Hindlimb muscle (tissue), 1 donor: Measurements from ENCODE around the gene FRS2. TPM values are rescaled to one million over a fixed set of nuclear protein-coding genes. Genes with fewer than 3 reads are reported as not detected.

Source experiments
- DNase-seq: peaks from one replicate; pipeline ENCODE4 v3.0.0-alpha.2; 2013
- polyA plus RNA-seq: library from polyadenylated mRNA; unstranded; fragments of 120-200 nt; gene quantifications from one replicate; pipeline ENCODE4 v1.2.1, GENCODE V29; 2013; ENCODE audit not compliant: insufficient read length

The FRS2 gene
- polyA plus RNA-seq, 1 donor = 17.1 TPM

DNA sequence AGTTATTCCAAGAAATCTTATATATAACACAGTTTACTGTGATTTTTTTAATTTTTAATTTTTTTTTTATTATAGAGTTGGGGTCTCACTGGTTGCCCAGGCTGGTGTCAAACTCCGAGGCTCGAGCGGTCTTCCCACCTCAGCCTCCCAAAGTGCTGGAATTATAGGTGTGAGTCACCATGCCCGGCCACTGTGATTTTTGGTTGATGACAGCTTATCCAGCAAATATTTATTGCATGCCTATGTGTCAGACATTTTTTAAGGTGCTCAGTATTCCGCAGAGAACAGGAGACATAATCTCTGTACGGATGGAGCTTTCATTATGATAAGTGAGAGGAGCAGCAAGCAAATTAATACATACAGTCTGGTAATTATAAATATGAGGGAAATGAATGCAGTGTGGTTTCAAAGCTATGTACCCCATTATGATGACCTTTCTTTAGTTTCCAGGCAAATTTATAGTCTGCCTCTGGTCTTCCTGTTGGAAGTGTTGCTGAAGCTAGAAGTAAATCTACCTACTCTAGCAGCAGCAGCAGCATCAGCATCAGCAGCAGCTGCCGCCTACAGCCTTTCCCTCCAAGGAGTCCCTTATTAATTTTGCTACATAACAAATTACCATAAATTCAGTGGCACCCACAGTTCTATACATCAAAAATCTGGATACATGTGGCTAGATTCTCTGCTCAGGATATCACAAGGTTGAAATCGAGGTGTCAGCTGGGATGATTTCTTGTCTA, 32.3 kb downstream of the FRS2 start:
- DNase-seq = no peak

DNA sequence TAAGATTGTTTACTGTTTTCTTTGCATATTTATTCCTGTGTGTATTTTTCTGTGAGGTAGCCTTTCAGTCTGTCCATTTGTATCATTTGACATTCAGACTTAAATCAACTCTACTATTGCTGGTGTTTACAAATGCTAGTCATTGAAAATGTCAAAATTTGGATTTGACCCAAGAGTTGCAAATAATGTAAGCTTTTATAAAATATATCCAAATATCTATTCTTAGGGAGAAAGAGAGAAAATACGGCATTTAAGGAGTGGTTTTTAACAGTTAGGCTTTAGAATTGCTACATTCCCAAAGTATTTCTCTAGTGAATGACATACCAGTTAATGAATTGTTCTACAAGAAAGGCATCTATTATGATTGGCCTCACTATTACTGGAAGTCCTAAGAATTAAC, 37.9 kb downstream of the FRS2 start:
- no peak for DNase-seq

GRCh38 chr12:69508621-69509020, 38.4 kb downstream of the FRS2 start:
- no peak for DNase-seq

DNA sequence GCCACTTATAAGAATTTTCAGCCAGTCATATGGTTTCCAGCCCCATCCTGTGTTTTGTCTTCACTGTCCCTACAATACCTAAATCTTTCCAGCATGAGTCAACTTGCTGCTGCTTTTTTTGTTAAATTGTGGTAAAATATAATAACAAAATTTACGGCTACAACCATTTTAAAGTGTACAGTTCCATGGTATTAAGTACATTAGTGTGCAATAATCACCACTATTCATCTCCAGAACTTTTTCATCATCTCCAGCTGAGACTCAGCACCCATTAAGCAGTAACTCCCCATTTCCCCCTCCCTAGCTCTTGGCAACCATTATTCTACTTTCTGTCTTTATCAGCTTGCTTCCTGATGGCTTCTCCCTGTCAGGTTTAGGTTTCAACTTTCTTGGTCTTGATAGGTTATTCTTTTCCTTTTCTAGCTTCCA, 39.1 kb downstream of the FRS2 start:
- DNase-seq = no peak

GRCh38 chr12:69509904-69510827, 40.0 kb downstream of the FRS2 start:
- no peak for DNase-seq

GRCh38 chr12:69511016-69511415, 40.8 kb downstream of the FRS2 start:
- no peak for DNase-seq

- no peak for DNase-seq
These were observed 41.5 kb downstream of the FRS2 start for GRCh38 chr12:69511469-69512267.

GRCh38 chr12:69512820-69513219, 42.6 kb downstream of the FRS2 start:
- no peak for DNase-seq

DNA sequence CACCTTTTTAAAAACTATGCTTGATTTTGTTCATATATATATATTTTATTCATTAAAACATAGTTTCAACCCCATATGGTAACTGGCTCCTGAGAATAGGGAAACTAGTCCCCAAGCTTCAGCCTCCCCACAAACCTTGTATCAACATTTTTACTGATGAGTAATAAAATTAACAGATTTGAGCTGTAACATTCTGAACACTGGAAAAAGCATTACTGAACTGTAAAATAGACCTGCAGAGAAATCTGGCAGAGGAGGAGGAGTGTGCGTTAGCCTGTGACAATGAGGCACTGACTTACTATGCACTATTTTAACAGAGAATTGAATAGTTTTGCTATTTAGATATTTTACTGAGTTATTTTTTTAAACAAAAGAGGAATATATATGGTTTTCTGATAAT, 43.1 kb downstream of the FRS2 start:
- no peak for DNase-seq

DNA sequence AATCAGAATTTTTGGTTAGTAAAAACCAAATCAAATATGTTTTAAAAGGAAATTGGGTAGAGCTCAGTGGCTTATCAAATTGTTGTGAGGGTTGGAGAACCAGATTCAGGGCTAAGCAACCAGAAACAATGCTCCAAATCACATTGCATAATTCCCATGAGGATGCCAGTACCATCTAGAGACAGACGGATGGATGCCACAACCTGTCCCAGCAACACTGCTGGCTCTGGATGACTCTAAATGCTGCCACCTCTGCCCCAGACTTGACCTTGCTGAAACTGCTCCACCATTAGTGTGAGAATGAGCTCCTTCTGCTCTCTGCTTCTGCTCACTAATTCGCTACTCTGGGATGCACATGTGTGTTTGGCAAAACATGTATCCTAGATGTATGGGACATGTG, 43.9 kb downstream of the FRS2 start:
- no peak for DNase-seq

DNA sequence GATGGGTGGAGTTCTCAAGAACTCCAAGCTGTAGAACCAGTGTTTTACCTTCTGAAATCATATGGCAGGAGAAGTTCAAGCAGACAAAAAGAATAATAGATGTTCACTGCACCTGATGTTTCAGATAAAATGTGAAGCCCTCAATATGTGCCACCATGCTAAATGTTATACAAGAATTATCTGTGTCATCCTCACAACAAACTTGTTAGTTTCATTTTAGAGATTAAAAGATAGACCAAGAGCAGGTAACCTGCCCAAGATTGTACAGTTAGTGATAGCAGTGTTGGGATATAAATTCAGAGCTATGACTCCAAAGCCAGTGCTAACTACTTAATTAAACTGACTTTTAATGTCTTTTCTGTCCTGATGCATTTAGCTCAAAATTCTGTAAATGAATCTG, 44.7 kb downstream of the FRS2 start:
- no peak for DNase-seq

DNA sequence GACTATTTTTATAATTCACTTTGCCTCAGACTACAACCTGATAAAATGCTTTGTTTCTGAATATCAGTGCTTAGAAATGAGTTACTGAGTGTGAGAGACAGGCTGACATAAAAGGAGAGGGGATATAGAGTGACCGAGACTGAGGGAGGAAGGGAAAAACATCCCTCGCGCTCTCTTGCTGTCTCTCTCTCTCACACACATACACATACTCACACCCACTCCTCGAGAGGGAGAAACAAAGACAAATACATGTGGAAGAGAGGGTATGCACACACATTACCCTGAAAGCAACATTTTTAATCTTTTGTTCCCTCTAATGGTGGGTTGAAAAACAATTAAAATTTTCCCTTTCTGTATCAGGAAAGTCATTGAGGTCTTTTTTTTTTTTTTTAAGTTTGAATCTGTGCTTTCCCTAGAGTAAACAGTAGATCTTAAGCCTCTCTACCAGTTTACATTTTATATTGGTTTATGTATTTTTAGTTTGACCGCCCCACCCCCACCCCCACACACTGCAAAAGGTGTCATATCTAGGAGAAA, 45.3 kb downstream of the FRS2 start:
- no peak for DNase-seq

DNA sequence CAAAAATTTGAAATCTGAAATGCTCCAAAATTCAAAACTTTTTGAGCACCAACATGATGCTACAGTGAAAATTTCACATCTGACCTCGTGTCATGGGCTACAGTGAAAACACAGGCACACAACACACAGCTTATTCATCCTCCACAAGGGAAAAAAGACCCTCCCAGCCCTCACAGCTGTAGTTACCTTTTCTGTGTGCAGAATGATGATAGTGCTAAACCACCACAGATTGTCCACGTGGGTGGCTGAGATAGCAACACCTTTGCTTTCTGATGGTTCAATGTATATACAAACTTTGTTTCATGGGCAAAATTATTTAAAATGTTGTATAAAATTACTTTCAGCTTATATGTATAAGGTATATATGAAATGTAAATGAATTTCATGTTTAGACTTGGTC, 46.8 kb downstream of the FRS2 start:
- no peak for DNase-seq

- no peak for DNase-seq
These were observed 47.2 kb downstream of the FRS2 start for GRCh38 chr12:69517406-69517805.

GRCh38 chr12:69519871-69520270, 49.7 kb downstream of the FRS2 start:
- DNase-seq = no peak

DNA sequence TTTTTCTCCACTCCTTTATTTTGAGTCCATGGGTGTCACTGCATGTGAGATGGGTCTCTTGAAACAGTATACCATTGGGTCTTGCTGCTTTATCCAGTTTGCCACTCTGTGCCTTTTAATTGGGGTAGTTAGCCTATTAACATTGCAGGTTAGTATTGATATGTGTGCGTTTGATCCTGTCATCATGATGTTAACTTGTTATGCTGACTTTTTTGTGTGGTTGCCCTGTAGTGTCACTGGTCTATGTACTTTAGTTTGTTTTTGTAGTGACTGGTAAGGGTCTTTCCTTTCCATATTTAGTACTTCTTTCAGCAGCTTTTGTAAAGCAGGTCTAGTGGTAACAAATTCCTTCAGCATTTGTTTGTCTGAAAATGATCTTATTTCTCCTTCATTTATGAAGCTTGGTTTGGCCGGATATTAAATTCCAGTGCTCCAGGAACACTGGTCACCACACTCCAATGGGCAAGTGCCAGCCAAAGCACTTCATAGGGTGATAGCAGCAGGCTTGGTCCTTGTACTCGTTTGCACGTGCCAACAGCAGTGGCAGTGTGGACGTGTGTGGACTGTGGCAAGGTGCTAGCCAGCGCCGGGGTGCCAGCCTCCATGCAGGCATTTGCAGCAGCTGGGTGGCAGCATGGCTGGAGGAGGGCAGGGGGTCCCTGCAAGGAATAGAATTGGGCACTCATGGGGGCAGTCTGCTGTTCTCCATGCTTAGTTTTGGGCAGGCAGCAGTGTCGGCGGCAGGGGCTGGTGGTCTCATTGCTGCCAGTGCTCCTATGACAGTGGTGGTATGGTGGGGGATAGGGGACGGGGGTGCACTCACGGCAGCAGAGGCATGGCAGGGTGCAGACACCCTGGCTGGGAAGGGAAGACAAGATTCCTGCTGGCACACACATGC, 53.5 kb downstream of the FRS2 start:
- DNase-seq = no peak

DNA sequence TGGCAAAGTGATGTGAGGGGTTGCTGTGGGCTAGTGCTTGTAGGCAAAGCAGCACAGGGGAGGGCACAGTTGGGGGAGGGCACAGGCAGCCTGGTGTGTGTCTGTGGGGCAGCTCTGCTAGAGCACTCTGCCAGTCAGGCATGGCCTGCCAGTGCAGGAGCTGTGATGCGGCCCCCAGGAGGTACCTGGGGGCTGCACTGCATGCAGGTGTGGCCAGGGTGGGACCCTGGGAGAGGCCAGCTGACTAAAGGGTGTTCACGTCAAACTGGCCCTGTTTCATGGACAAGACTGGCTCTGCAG, 54.1 kb downstream of the FRS2 start:
- DNase-seq = no peak

DNA sequence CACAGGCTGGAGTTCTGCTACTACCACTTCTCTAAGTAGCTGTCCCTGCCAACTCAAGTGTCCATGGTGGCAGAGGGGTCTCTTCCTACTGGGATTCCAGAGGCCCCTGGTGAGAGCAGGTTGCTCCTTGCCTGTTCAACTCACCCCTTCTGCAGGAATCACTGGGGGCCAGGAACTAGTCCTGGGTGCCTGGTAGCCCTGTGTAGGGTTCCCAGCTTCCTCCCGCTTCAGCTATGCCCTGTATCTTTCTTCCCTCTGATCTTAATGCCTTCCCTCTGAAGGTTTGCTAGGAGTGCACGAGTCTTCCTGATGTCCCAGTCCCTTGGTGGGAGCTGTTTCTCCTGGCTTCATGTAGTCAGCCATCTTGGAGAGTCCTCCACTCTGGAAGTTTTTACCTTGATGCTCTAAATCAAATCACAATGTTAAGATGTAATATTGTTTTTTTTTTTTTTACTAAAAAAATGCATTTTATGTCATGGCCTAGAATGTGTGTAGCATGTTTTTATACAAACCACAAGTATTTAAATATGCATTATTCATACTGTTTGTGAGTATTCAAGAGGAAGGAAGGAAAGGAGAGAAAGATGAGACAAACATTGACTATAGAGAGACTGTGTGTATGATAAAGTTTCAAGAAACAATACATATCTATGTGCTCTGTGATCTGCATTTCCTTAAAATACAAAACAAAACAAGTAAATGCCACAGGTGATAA, 54.7 kb downstream of the FRS2 start:
- DNase-seq = no peak

- no peak for DNase-seq
These were observed 57.5 kb downstream of the FRS2 start for GRCh38 chr12:69527506-69528272.

GRCh38 chr12:69529021-69529420, 58.8 kb downstream of the FRS2 start:
- no peak for DNase-seq
